Upper lobe of left lung (tissue), 6 donors: ENCODE data around the gene BANP. TPM values are rescaled to one million over a fixed set of nuclear protein-coding genes. Genes with fewer than 3 reads are reported as not detected.

ENCODE experiments used
- ATAC-seq, 2 donors: fragments of 200-7000 bp; cut with Tn5 transposase; one replicate each; pipeline ENCODE4 v1.9.1; 2022; ENCODE audit warnings: mild to moderate bottlenecking in 2 of 2, moderate library complexity in 2 of 2; ENCODE audit not compliant: low FRiP score in 2 of 2
- DNase-seq, 2 donors: peaks; one replicate each; pipeline ENCODE4 v3.0.0-alpha.2; 2019 to 2020
- H3K27ac ChIP-seq, 4 donors: fragments of 200-600 bp; sonication (generic); one replicate each; pipeline ENCODE4 v1.5.1; 2016 to 2019
- H3K27me3 ChIP-seq, 4 donors: fragments of 200-600 bp; sonication (generic); one replicate each; pipeline ENCODE4 v1.5.1; 2017 to 2019
- H3K36me3 ChIP-seq, 4 donors: fragments of 200-600 bp; sonication (generic); one replicate each; pipeline ENCODE4 v1.5.1; 2016 to 2019
- H3K4me1 ChIP-seq, 4 donors: fragments of 200-600 bp; sonication (generic); one replicate each; pipeline ENCODE4 v1.5.1; 2018 to 2019
- H3K4me3 ChIP-seq, 4 donors: fragments of 200-600 bp; sonication (generic); one replicate each; pipeline ENCODE4 v1.5.1; 2017 to 2019; ENCODE audit warnings: mild to moderate bottlenecking in 2 of 4, moderate library complexity in 1 of 4
- H3K9me3 ChIP-seq, 4 donors: fragments of 200-600 bp; sonication (generic); one replicate each; pipeline ENCODE4 v1.5.1; 2018 to 2019
- CTCF ChIP-seq, 6 experiments: fragments of 450-650 bp in 4 of 6; fragments of 200-600 bp in 2 of 6; sonication (generic) in 2 of 6; IDR thresholded peaks; one replicate each; pipeline ENCODE4 v1.5.1; 2016 to 2019; ENCODE audit warnings: antibody characterized with exemption in 6 of 6
- EP300 ChIP-seq, 4 donors: sonication (generic); formaldehyde crosslinking; IDR thresholded peaks; one replicate each; pipeline ENCODE4 v1.5.1; 2017; ENCODE audit warnings: antibody characterized with exemption in 4 of 4, control low read depth in 2 of 4
- POLR2A ChIP-seq, 4 donors: fragments of 450-650 bp; IDR thresholded peaks; one replicate each; pipeline ENCODE4 v1.5.1; 2016 to 2017; ENCODE audit warnings: antibody characterized with exemption in 4 of 4, mild to moderate bottlenecking in 2 of 4
- POLR2AphosphoS5 ChIP-seq, 2 donors: sonication (generic); formaldehyde crosslinking; IDR thresholded peaks; one replicate each; pipeline ENCODE4 v1.5.1; 2017; ENCODE audit warnings: antibody characterized with exemption in 2 of 2
- WGBS, 2 donors: methylation state at CpG; one replicate each; pipeline ENCODE4 v1.1.5; 2017 to 2018; 5-methylcytosine and 5-hydroxymethylcytosine counted together
- total RNA-seq, 6 donors: library from RNA; depleted of rRNA in 4 of 6; stranded (reverse); fragments of >200 nt in 4 of 6; gene quantifications; one replicate each; pipeline versions ENCODE4 v1.1.0 to v1.2.1, GENCODE V29; 2016 to 2021
- donor health status: DM: no; HTN: no; CAD: no; lungs with moderate emphysema.
- donor health status: DM: no; HTN: yes; CAD: no; lungs with severe emphysema.

Gene BANP
- total RNA-seq, 6 donors from 2014 or later, result 15.2 to 47.1 (median 24.4) TPM

GRCh38 chr16:87949071-87949744, 2.0 kb upstream of the BANP start:
- peak overlapping the region in 1 of 4 donors; percentile 64 for H3K27ac ChIP-seq
- ATAC-seq (no peak), DNase-seq (no peak)
- 83 to 84% methylated on average over 16 of the region's 16 CpGs for WGBS, 2 donors
- no peaks in the 10 kb centered on the region for H3K9me3 ChIP-seq
- no peak overlapping the region for H3K4me3 ChIP-seq
- no peak for TF ChIP-seq CTCF (IDR thresholded peaks at IDR 0.05)
- no peak for TF ChIP-seq EP300 (IDR thresholded peaks at IDR 0.05)
- no peak for TF ChIP-seq POLR2A (IDR thresholded peaks at IDR 0.05)
- TF ChIP-seq POLR2AphosphoS5 (IDR thresholded peaks at IDR 0.05), result no peak
- no peaks in the 10 kb centered on the region for H3K27me3 ChIP-seq
- H3K36me3 ChIP-seq, result no peaks in the 10 kb centered on the region
- peaks cover 24 to 38% (median 35%) of the 10 kb centered on the region in 4 donors for H3K4me1 ChIP-seq

- ATAC-seq, result no peak
- Histone ChIP-seq H3K36me3 (peaks cover 0 to under 1% (median 0%) of the 10 kb centered on the region in 4 donors), H3K4me3 (peak overlapping the region; percentile 81 to 93 (median 84)), H3K4me1 (peaks cover 47 to 55% (median 52%) of the 10 kb centered on the region in 4 donors), H3K27ac (peak overlapping the region; percentile 96 to 98 (median 97)), H3K27me3 (no peaks in the 10 kb centered on the region), H3K9me3 (no peaks in the 10 kb centered on the region)
- TF ChIP-seq POLR2AphosphoS5 (IDR thresholded peaks at IDR 0.05) (no peak), CTCF (IDR thresholded peaks at IDR 0.05) (peak in 1 of 6 experiments; percentile 19), EP300 (IDR thresholded peaks at IDR 0.05) (no peak), POLR2A (IDR thresholded peaks at IDR 0.05) (peak in 1 of 4 donors; percentile 26)
- DNase-seq, result no peak
- WGBS, 2 donors, result 5 to 8% methylated on average over 16 to 42 of the region's 82 CpGs
Measured at GRCh38 chr16:87951552-87952538, 611 bp downstream of the BANP start.

- Histone ChIP-seq H3K9me3 (no peaks in the 10 kb centered on the region), H3K27me3 (no peaks in the 10 kb centered on the region), H3K4me3 (peak overlapping the region in 1 of 4 donors; percentile 84), H3K4me1 (peaks cover 49 to 58% (median 57%) of the 10 kb centered on the region in 4 donors), H3K27ac (peak overlapping the region; percentile 83 to 98 (median 96)), H3K36me3 (peaks cover 0 to 10% (median 2%) of the 10 kb centered on the region in 4 donors)
- ATAC-seq (no peak), DNase-seq (no peak)
- WGBS, 2 donors, result 92 to 93% methylated on average over 15 to 16 of the region's 16 CpGs
- TF ChIP-seq POLR2AphosphoS5 (IDR thresholded peaks at IDR 0.05) (no peak), EP300 (IDR thresholded peaks at IDR 0.05) (no peak), POLR2A (IDR thresholded peaks at IDR 0.05) (no peak), CTCF (IDR thresholded peaks at IDR 0.05) (no peak)
Measured at GRCh38 chr16:87952751-87953150, 1.5 kb downstream of the BANP start.

GRCh38 chr16:87953308-87954215, 2.3 kb downstream of the BANP start:
- peaks cover 49 to 58% (median 56%) of the 10 kb centered on the region in 4 donors for H3K4me1 ChIP-seq
- H3K27ac ChIP-seq, result peak overlapping the region; percentile 83 to 98 (median 96)
- TF ChIP-seq POLR2A (IDR thresholded peaks at IDR 0.05) (peak in 1 of 4 donors; percentile 70), POLR2AphosphoS5 (IDR thresholded peaks at IDR 0.05) (peak; percentile 6 to 20), CTCF (IDR thresholded peaks at IDR 0.05) (no peak)
- no peaks in the 10 kb centered on the region for H3K9me3 ChIP-seq
- WGBS, 2 donors, result 51 to 58% methylated on average over 15 of the region's 15 CpGs
- peaks cover 0 to 12% (median 2%) of the 10 kb centered on the region in 4 donors for H3K36me3 ChIP-seq
- no peak overlapping the region for H3K4me3 ChIP-seq
- no peak for DNase-seq
- no peaks in the 10 kb centered on the region for H3K27me3 ChIP-seq
- no peak for ATAC-seq
